HUDEP-2 (cell line): Measurements from ENCODE around the gene NOTCH2NLA.
"Not testable (repeated sequence)": the region's sequence is repeated elsewhere in the genome, so short reads cannot be mapped to it uniquely, and the experiment has no call there.

Experiments
- DNase-seq, 76 experiments: peaks; one replicate each; lab custom pipeline; 2025; ENCODE audit not compliant: unreplicated experiment in 76 of 76; lab: John Stamatoyannopoulos, UW

NOTCH2NLA gene

DNA sequence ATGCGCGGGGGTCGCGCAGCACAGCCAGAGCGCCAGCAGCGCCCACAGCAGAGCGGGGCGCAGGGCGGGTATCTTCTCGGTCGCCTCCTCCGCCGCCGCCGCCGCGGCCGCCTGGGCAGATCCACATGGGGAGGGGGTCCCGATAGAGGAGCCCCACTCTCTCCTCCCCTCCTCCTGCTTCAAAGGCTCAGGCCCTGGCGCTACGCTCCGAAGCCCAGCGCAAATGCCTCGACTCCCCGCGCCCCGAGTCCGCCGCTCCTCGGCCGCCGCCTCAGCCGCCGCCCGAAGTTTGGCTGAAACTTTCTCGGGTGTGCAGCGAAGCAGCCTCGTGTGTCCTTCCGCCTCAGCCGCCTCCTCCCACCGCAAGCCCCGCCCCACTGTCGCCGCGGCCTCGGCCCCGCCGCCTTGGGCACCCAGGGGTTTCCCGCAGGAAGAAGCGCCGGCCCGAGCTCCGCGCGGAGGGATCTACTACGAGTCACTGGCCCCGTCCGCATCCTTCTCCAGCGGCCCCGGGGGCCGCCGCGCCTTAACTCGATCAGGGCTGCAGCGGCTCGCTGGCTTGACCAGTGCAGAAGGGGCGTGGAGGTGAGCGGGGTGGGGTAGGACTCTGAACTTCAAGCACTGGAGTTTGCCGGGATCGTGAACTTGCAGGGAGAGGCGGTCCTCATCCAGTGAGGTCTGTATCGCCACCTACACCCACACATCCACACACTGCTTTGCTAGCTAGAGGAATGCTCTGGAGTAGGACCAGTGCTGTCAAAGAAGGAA lies at the start of gene NOTCH2NLA:
NOTCH2NLA (minus strand) TSS at position 312 of the 768 bp plus-strand sequence. CDS start 39,684 bp downstream, outside the sequence.
- DNase-seq = not testable (repeated sequence)

DNA sequence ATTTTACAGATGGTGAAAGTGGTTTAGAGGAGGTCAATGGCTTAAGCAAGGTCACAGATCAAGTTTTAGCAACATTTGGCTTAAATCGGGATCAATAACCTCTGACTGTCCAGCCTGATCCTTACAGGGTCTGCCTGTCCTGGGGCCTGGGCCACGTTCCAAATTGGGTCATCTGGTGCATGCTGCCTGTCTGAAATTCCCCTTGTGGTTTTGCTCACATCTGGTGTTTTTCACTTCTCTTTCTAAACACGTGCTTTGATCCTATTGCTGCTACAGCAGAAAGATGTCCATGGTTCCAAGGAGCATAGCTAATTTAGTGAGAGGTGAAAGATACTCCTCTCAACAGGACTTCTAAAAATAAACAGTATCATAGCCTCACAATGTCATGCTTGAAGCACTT lies 49.5 kb upstream of the NOTCH2NLA start:
- not testable (repeated sequence) for DNase-seq

DNA sequence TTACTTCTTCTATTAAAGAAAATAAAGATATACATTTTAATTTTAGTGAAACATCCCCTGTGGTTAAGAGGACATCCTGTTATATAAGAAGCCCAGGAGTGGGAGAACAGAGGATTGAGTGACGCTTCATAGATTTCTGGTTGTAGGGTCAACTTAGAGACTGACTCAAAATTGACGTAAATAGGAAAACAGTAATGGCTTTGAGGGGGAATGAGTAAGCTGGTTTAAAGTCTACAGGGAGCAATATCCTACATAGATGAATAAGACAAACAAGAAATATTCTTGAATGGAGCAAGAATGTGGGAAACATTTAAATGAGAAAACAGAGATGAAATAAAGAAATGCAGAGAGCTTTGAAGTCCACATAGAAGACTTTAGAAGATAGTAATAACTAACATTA lies 48.3 kb upstream of the NOTCH2NLA start:
- DNase-seq = not testable (repeated sequence)

DNA sequence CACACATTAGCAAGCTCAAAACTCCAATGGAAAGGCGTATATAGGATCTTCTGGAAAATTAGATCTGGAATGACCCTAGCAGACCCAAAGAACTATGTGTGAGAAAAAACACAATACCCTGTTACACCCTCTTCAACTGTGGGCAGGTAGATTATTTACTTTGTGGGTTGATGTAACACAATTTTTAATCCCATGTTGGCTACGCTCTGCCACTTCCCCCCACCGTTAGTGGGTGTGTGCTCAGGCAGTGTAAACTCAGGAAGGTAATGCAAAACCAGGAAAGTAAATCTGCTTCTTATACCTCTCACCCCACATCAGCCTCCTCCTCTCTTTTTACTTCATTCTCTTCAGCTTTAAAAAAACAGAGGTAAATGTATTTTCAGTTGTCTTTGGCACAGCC lies 45.3 kb upstream of the NOTCH2NLA start:
- DNase-seq = not testable (repeated sequence)

DNA sequence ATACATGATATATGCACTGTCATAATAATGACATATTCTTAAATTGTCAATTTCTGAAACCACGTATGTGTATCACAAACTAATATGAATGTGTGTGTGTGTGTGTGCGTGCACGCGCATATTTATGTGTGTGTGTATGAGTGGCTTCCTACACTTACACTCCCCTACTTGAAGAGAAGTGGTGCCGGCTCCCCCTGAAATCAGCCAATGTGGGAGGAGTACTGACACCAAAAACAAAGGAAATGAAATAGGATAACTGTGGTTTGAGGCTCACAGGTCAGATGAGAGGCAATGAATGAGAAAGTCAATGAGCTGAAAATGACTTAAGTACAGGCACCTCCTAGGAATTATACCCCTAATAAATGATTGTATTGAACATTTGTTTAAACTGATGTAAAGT lies 44.4 kb upstream of the NOTCH2NLA start:
- not testable (repeated sequence) for DNase-seq

DNA sequence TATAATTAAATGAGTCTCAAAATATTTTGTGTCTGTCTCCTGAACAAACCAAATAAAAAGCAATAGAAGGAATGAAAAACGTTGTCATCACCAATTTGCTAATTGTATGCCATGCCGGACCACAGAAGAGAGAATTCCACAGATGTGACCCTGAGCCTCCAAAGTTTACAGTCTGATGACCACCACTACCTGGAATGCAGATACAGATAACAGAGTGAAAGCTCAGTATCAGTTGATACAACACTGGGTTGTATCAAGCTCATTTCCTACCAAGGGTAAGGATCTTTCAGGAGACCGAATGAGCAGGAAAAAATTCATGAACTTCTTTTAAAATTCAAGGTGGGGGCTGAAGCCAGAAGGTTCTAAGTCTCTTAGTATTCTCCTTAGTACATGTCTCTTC lies 43.9 kb upstream of the NOTCH2NLA start:
- DNase-seq = not testable (repeated sequence)

DNA sequence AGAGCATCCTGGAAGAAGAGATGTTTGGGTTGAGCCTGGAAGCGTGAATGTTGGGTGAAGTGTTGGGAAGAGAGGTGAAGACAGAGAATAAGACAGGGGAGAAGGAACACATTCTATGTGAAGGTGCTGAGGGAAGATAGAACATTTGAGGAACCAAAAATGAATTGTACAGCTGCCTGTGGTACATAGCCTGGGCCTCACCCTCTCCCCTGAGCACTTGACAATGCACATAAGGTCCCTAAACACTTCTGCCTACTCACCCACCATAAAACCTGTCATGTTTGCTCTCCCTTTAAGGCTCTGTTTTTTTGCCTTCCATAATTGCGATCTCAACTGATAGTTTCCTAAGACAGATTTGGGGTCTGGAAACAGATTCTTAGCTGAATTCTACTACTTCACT lies 43.2 kb upstream of the NOTCH2NLA start:
- not testable (repeated sequence) for DNase-seq

DNA sequence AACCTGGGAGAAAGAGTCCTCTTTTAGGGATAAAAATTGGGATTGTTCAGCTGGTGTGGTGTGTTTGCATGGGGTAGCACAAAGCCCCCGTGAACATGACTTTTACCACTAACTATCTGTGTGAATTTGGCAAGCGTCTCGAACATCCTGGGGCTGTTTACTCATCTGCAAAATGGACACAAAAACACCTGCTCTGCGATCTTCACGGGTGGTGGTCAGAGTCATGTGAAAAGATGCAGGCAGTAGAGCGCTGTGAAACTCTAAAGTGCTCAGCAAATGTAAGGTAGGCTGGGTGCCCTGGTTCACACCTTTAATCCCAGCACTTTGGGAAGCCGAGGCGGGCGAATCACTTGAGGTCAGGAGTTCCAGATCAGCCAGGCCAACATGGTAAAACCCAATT lies 41.3 kb upstream of the NOTCH2NLA start:
- DNase-seq = not testable (repeated sequence)

DNA sequence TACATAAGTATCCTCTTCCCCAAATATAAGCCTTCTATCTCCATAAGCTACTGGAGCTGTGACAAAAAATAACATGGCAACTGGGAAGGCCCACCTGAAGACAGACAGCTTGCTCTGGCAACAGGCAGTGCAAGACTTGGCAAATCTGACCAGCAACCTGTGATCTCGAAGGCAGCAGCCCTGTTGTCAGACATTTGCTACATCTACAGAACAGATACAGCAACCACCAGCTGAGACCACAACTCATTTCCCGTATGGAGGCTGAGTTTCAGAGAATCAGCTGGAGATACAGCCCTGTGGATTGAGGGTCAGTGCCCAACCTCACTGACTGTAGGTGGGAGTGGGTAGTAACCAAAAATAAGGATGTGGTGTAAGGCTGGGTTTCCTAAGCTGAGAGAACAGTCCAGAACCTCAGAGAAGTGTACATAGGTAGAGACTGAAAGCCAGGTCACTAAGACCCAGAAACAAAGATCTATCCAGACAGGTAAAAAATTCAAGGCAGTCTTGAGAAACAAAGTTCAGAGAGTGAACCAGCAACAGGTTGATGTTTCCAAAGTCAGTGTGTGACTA lies 37.4 kb upstream of the NOTCH2NLA start:
- not testable (repeated sequence) for DNase-seq

DNA sequence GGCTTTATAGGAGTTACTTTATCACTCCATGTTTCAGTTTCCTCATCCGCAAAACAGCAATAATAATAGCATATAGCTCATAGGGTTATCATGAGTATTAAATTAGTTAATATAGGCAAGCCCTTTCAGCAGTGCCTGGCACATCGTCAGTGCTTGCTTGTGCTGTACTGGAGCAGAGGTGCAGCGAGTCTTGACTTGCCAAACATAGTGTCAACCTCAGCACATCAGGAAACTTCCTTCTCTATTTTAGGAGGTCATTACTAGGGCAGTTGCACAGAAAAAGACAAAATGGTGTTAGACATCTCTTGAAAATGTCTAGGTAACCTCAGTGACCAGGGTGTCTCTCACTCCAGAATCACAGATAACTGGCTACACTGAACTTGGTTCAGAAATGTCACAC lies 35.9 kb upstream of the NOTCH2NLA start:
- DNase-seq = not testable (repeated sequence)

DNA sequence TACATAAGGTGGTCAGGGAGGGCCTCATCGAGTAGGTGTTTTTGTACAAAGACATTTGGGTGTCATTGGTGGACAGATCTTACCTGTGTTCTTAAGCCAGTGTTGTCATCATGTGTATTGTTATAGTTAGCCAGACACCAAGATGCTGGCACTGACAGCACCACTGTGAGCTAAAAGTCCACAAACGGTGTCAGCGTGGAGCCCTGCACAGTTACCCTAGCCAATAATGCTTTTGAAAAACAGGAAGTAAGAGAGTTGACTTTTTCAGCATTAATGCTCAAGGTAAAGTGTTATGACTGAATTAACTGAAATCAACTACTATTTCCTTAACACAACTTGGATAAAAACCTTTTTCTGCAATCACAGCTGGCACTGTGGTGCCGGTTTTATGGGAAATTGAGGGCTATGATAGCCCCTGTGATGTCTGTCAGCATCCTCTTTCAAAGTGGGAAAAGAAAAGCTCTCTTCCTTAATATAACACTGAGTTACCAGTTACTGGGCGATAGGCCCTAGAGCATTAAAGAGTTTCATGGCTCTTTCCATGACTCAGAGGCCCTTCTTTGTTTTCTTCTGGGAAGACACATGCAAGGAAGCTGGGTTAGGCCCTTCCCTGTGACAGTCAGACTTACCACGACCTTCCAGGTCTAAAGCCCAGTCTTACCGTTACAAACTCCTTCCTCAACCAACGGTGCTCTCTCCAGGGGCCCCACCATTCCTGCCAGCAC lies 31.3 kb upstream of the NOTCH2NLA start:
- not testable (repeated sequence) for DNase-seq

DNA sequence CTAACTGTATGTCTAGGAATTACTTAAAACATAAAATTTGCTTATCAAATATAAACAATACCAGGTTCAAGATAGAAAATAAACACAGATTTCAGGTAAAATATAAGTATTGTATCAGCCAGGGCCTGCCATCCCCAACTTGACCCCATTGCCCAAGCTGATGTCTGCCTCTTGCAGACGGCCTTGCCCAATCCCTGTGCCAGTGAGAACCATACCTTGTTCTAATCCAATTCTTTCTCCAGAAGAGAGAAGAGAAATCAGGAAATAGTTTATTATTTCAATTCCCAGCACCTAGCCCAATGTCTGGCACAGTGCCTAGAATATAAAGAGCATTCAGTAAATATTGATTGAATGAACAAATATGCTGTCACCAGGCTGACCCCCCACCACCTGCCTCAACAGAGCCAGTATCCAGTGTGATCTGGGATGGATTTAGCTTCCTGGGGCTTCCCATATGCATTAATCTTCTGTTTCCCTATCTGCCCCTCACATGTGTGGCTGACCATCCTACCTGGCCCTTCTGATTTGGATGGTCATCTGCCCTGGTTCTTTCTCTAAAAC lies 29.3 kb upstream of the NOTCH2NLA start:
- DNase-seq = not testable (repeated sequence)

DNA sequence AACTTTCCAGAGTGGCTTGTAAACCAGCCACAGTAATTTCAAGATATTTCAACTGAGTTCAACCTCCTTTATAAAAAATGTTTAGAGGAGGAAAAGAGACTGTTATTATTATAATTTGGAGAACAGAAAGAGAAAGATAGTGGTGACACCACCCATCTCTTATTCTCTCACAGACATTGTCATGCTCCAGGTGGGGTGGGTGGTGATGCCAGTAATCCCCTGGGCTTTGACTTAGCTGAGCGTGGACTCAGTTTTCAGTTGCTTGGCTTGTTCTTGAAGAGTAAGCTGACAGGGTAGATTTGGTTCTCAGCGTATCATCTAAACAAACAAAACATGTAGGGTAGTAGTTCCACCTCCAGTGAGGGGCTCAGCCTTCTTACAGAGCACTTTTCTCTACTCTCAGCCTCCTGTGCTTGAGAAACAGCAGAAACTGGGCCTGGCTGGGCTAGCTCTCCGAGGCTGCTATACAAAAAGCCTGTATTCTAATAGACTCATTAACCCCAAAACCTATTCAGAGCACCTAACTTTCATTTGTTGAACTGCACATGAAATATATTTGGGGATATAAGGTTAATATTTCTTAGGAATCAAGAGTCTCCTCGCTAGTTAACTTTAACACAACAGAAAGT lies 25.9 kb upstream of the NOTCH2NLA start:
- not testable (repeated sequence) for DNase-seq

DNA sequence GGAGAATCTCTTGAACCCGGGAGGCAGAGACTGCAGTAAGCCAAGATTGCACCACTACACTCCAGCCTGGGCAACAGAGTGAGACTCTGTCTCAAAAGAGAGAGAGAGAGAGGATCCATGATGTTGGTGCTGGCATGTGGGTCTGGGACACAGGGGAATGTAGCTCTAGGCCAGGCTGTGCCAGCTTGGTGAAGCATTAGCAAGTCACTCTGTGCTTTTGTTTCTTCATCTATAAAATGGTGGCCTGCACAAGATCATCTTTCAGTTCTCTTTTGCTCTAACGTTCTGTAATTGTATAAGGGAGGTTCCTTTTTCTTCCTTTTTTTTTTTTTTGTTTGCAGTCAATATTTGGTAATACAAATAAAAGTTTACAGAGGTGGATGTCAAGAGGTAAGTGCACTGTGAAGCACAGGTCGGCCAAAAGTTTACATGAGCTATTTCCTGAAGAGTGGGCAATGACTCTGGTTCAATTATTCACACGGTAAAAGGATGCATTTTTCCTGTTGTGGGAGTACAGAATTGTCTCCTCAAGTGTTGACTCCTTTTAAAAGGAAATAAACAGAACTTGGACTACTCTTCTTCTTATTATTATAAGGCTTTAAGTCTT lies 24.5 kb upstream of the NOTCH2NLA start:
- DNase-seq = not testable (repeated sequence)

DNA sequence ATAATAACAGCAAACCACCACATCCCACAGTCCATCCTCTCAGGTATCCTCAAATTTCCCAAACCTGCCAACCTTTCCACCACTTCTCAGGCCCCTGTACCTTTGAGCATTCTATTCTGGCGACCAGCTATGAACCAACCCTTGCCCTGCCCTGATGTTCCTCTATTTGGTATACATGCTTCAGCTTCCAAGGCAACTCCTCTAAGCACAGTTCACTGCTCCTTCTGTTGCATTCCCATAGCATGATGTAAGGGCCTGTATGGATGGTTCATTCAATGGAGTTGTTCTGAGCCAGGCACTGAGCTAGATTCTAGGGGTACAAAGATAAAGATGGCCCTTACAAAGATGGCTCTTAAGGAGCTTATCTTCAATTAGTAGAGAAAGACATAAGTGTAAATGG lies 22.7 kb upstream of the NOTCH2NLA start:
- not testable (repeated sequence) for DNase-seq

DNA sequence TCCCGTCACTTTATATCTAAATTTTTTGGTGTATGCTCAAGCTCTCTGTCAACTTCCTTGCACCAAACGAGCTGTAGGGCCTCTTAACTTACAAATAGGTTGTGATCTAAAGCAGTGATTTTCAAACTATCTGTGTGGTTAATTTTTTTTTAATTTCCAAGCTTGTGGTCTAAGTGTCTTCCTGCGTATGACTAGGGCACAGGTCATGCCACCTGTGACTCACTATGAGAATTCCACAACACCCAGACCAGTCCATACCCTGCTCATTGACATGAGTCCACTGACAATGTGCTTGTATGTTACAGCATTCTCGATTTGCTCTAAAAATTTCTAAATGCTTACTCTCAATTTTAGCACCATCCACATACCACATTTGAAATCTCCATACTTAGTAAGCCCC lies 19.8 kb upstream of the NOTCH2NLA start:
- not testable (repeated sequence) for DNase-seq

DNA sequence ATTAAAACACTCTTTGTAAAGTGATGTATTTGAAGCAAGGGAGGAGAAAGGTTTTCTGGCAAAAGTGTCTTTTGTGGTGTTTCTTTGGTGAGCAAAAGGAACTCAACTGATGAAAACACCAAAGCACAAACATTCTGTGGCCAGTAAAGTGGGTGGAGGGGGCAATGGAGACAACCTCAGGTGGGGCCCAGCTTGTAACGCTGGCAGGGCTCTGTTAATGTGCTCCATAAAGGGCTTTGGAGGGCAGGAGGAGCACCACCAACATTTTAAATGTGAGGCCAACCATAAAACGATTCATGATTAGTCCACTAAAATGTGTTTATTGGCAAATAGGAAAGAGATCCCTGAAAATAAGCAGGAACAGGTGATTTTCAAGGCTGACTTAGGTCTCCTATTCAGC lies 7.8 kb upstream of the NOTCH2NLA start:
- DNase-seq = not testable (repeated sequence)

DNA sequence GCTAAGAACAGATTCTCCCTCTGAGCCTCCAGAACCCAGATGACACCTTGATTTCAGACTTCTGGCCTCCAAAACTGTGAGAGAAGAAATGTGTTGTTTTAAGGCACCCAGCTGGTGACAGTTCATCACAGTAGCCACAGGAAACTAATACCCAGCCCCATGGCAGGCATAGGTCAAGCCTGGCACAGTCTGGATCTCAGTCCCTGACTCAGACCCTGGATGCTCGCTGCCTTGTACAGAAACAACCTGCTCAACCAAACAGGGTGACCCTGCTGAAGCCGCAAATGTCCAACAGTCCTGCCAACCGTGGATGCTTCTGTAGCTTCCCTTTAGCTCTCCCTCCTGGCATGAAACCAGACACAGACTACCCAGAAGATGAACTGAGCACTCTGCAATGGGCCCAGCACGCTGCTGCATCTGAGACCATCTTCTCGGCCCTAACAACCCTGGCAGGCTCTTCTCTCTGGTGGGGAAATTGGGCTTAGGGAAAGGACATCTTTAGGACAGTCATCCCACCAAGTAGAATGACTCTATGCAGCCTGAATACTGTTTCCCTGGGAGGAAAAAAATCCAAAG lies 7.3 kb upstream of the NOTCH2NLA start:
- not testable (repeated sequence) for DNase-seq

DNA sequence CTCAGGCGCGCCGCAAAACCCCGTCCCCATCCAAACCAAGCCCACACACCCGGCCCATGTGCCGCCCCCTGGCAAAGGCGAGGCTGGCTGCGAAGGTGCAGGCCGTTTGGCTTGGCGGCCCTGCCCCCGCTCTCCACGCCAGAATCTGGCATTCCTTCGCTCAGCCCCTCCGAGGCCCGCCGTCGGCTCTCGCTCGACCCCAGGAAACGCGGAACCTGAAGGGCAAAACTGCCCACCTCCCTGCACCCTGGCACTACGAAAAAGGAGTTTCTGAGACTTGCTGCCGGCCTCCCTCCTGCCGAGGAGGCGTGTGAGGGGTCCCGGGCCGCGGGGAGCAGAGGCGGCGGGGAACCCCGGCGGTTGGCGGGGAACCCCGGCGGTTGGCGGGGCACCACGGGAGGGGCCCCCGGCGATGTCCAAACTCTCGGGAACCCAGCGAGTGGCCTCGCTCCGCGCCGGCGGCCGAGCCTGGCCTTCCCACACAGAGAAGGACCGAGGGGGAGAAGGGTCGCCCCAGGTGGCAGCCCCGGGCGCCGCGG lies 608 bp downstream of the NOTCH2NLA start:
- not testable (repeated sequence) for DNase-seq

DNA sequence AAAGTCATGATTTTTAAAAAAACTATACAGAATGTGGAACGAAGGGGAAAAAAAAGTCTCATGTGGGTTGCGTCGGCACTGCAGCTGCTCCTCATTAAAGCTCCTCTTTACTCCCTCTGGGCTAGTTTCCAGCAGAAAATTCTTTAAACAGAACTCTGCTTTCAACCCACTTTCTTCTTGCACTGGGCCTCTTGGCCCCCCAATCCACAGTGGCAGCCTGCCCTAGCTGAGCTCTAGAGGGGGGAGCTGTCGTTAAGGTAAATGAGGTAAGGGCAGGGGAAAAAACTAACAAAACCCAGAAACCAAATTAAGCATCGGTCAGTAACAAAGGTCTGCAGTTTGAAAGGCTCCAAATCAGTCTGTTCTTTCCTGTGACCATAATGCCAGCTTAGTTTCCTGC lies 54.3 kb downstream of the NOTCH2NLA start:
- not testable (repeated sequence) for DNase-seq
